Natural killer cell (primary cell): ENCODE measurements around the gene DLG1. TPM values are rescaled to one million over a fixed set of nuclear protein-coding genes. Genes with fewer than 3 reads are reported as not detected.
"Not testable (repeated sequence)": the region's sequence is repeated elsewhere in the genome, so short reads cannot be mapped to it uniquely, and the experiment has no call there.

Experiments used
- ATAC-seq, 3 donors: fragments of 150-1000 bp in 2 of 3; fragments of 200-7000 bp in 1 of 3; cut with Tn5 transposase; 1 replicate in 1 of 3; 2 replicates in 2 of 3; pipeline ENCODE4 v1.10.0; 2021; ENCODE audit warnings: mild to moderate bottlenecking in 2 of 3, moderate library complexity in 2 of 3
- DNase-seq, 2 donors: peaks; one replicate each; pipeline versions ENCODE4 v3.0.0 to v3.0.0-alpha.2; 2013 to 2021; ENCODE audit warnings: mixed read lengths in 1 of 2
- H3K27ac ChIP-seq: one replicate; pipeline ENCODE4 v1.5.1; 2013; ENCODE audit warnings: mild to moderate bottlenecking, low read length
- H3K27me3 ChIP-seq: one replicate; pipeline ENCODE4 v1.6.1; 2013; ENCODE audit warnings: low read length; ENCODE audit not compliant: control insufficient read depth, insufficient read depth
- H3K36me3 ChIP-seq: one replicate; pipeline ENCODE4 v1.6.1; 2013; ENCODE audit warnings: low read length; ENCODE audit not compliant: control insufficient read depth, insufficient read depth
- H3K4me1 ChIP-seq: one replicate; pipeline ENCODE4 v1.6.1; 2013; ENCODE audit warnings: low read length; ENCODE audit not compliant: control insufficient read depth, insufficient read depth
- H3K4me3 ChIP-seq: one replicate; pipeline ENCODE4 v1.5.1; 2013; ENCODE audit warnings: low read length
- H3K9me3 ChIP-seq: one replicate; pipeline ENCODE4 v1.6.1; 2013; ENCODE audit warnings: low read length; ENCODE audit not compliant: control insufficient read depth, insufficient read depth
- H3K27ac Mint-ChIP-seq, 2 donors: one replicate each; pipeline ENCODE4 v1.8.0; 2022; ENCODE audit warnings: mild to moderate bottlenecking in 2 of 2, mixed read lengths in 2 of 2, moderate library complexity in 1 of 2
- H3K27me3 Mint-ChIP-seq, 2 donors: one replicate each; pipeline ENCODE4 v1.8.0; 2022; ENCODE audit warnings: low read depth in 2 of 2, mixed read lengths in 2 of 2
- H3K36me3 Mint-ChIP-seq: one replicate; pipeline ENCODE4 v1.8.0; 2022; ENCODE audit warnings: mixed read lengths
- H3K4me1 Mint-ChIP-seq, 2 donors: one replicate each; pipeline ENCODE4 v1.8.0; 2022; ENCODE audit warnings: mixed read lengths in 2 of 2
- H3K4me3 Mint-ChIP-seq: one replicate; pipeline ENCODE4 v1.8.0; 2022; ENCODE audit warnings: mild to moderate bottlenecking, moderate library complexity, mixed read lengths
- H3K9me3 Mint-ChIP-seq, 2 donors: one replicate each; pipeline ENCODE4 v1.8.0; 2022; ENCODE audit warnings: mixed read lengths in 2 of 2
- CTCF ChIP-seq: fragments of 200-600 bp; IDR thresholded peaks from one replicate; pipeline ENCODE4 v1.8.0; 2022; ENCODE audit warnings: antibody characterized with exemption
- WGBS: methylation state at CpG from one replicate; pipeline ENCODE4 v1.1.7; 2013; ENCODE audit warnings: missing lambda C conversion rate; ENCODE audit not compliant: insufficient coverage; 5-methylcytosine and 5-hydroxymethylcytosine counted together
- intact Hi-C: fragments of 100-400 bp; cut with micrococcal nuclease; formaldehyde crosslinking; loops from one replicate; pipeline ENCODE4 v1.14.2; 2022
- total RNA-seq, 4 donors: library from RNA; stranded (reverse); fragments of 120-200 nt in 1 of 4; gene quantifications; one replicate each; pipeline versions ENCODE4 v1.2.3 to v1.2.4, GENCODE V29; 2013 to 2022

DLG1 gene
- total RNA-seq, 3 donors from 2014 or later (not counting 1 experiment from before 2014, with no cell fraction given): 82.0 to 91.8 (median 89.0) TPM

- peaks cover 24% of the 10 kb centered on the region for H3K36me3 ChIP-seq
- no peak overlapping the region for H3K27ac Mint-ChIP-seq
These were observed 18.3 kb downstream of the DLG1 start for GRCh38 chr3:197280156-197280555.

GRCh38 chr3:197278933-197279332 lies 19.5 kb downstream of the DLG1 start:
- DNase-seq (no peak), ATAC-seq (no peak)
- intact Hi-C loops: no loop called here
- no peaks in the 10 kb centered on the region for H3K27me3 ChIP-seq
- no peaks in the 10 kb centered on the region for H3K27me3 Mint-ChIP-seq
- H3K27ac Mint-ChIP-seq: no peak overlapping the region
- no peak overlapping the region for H3K27ac ChIP-seq
- H3K9me3 Mint-ChIP-seq: no peaks in the 10 kb centered on the region
- peaks cover 24% of the 10 kb centered on the region for H3K36me3 ChIP-seq
- TF ChIP-seq CTCF: no peak
- H3K4me1 ChIP-seq: no peaks in the 10 kb centered on the region
- no peak overlapping the region for H3K4me3 ChIP-seq
- peaks cover 7 to 21% of the 10 kb centered on the region in 2 donors for H3K4me1 Mint-ChIP-seq
- no peaks in the 10 kb centered on the region for H3K9me3 ChIP-seq
- no peak overlapping the region for H3K4me3 Mint-ChIP-seq
- H3K36me3 Mint-ChIP-seq: peaks cover 8% of the 10 kb centered on the region

More at GRCh38 chr3:197280156-197280555, 18.3 kb downstream of the DLG1 start:
- H3K27me3 ChIP-seq: no peaks in the 10 kb centered on the region
- TF ChIP-seq CTCF: no peak
- Mint-ChIP-seq H3K9me3 (no peaks in the 10 kb centered on the region), H3K27me3 (no peaks in the 10 kb centered on the region), H3K4me1 (peaks cover 1 to 15% of the 10 kb centered on the region in 2 donors), H3K4me3 (no peak overlapping the region), H3K36me3 (peaks cover 8% of the 10 kb centered on the region)
- no peaks in the 10 kb centered on the region for H3K4me1 ChIP-seq
- DNase-seq (no peak), ATAC-seq (no peak)
- intact Hi-C loops: no loop called here
- no peak overlapping the region for H3K27ac ChIP-seq
- H3K4me3 ChIP-seq: no peak overlapping the region
- no peaks in the 10 kb centered on the region for H3K9me3 ChIP-seq

DNA sequence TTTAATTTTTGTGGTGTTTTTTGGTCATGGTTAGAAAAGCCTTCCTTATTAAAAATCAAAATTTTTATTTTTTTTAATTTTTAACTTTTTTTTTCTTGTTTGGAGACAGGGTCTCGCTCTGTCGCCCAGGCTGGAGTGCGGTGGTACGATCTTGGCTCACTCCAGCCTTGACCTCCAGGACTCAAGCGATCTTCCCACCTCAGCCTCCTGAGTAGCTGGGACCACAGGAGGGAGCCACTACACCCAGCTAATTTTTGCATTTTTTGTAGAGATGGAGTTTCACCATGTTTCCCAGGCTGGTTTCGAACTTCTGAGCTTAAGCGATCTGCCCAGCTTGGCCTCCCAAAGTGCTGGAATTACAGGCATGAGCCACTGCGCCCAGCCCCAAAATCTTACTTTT lies 21.6 kb downstream of the DLG1 start:
- H3K4me1 Mint-ChIP-seq: peaks cover 23 to 35% of the 10 kb centered on the region in 2 donors
- H3K27ac ChIP-seq, H3K4me1 ChIP-seq, H3K4me3 ChIP-seq, DNase-seq, H3K27me3 Mint-ChIP-seq, H3K27me3 ChIP-seq, H3K4me3 Mint-ChIP-seq, ATAC-seq, intact Hi-C loops, H3K27ac Mint-ChIP-seq, H3K9me3 Mint-ChIP-seq, H3K36me3 Mint-ChIP-seq, H3K9me3 ChIP-seq: not testable (repeated sequence)
- H3K36me3 ChIP-seq: peaks cover 13% of the 10 kb centered on the region
- 98% methylated on average over 8 of the region's 8 CpGs for WGBS

- no peak overlapping the region for H3K4me3 Mint-ChIP-seq
These were observed 27.7 kb downstream of the DLG1 start for GRCh38 chr3:197270558-197271317.

More at GRCh38 chr3:197270558-197271317, 27.7 kb downstream of the DLG1 start:
- TF ChIP-seq CTCF: no peak
- H3K27me3 ChIP-seq: no peaks in the 10 kb centered on the region
- DNase-seq: no peak
- H3K27ac Mint-ChIP-seq: no peak overlapping the region
- peaks cover 2% of the 10 kb centered on the region for H3K36me3 ChIP-seq
- no peak overlapping the region for H3K4me3 ChIP-seq
- no peaks in the 10 kb centered on the region for H3K4me1 ChIP-seq
- H3K27ac ChIP-seq: no peak overlapping the region
- WGBS: 91% methylated on average over 3 of the region's 4 CpGs
- ATAC-seq: no peak
- peaks cover 60 to 64% of the 10 kb centered on the region in 2 donors for H3K4me1 Mint-ChIP-seq
- no peaks in the 10 kb centered on the region for H3K9me3 ChIP-seq
- H3K27me3 Mint-ChIP-seq: no peaks in the 10 kb centered on the region
- H3K9me3 Mint-ChIP-seq: no peaks in the 10 kb centered on the region
- intact Hi-C loops: no loop called here
- no peaks in the 10 kb centered on the region for H3K36me3 Mint-ChIP-seq
